ENCODE measurements around the gene BICRA. TPM values are rescaled to one million over a fixed set of nuclear protein-coding genes. Genes with fewer than 3 reads are reported as not detected.
"Not testable (repeated sequence)": the region's sequence is repeated elsewhere in the genome, so short reads cannot be mapped to it uniquely, and the experiment has no call there.

The BICRA gene
- total RNA-seq, 4 donors from 2014 or later = 10.7 to 33.6 (median 22.9) TPM

DNA sequence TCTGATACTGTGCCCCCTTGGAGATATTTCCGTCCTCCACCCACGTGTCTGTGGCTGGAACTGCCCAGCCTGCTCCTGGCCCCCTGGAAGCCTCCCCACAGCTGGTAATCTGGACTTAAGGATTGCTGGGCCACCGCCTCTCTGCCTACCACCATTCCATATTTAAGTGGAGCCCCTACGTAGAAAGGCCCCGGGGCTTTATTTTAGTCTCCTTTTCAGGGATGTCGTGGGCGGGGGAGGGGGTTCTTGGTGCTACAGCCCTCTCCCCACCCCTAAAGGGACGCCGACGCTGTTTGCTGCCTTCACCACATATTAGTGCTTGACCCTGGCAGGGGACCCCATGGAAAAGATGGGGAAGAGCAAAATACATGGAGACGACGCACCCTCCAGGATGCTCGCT, 133.7 kb downstream of the BICRA start:
- H3K4me1 ChIP-seq = peaks cover 44% of the 10 kb centered on the region
- DNase-seq (ENCODE audit: low spot score in 2 of 2) = no peak

DNA sequence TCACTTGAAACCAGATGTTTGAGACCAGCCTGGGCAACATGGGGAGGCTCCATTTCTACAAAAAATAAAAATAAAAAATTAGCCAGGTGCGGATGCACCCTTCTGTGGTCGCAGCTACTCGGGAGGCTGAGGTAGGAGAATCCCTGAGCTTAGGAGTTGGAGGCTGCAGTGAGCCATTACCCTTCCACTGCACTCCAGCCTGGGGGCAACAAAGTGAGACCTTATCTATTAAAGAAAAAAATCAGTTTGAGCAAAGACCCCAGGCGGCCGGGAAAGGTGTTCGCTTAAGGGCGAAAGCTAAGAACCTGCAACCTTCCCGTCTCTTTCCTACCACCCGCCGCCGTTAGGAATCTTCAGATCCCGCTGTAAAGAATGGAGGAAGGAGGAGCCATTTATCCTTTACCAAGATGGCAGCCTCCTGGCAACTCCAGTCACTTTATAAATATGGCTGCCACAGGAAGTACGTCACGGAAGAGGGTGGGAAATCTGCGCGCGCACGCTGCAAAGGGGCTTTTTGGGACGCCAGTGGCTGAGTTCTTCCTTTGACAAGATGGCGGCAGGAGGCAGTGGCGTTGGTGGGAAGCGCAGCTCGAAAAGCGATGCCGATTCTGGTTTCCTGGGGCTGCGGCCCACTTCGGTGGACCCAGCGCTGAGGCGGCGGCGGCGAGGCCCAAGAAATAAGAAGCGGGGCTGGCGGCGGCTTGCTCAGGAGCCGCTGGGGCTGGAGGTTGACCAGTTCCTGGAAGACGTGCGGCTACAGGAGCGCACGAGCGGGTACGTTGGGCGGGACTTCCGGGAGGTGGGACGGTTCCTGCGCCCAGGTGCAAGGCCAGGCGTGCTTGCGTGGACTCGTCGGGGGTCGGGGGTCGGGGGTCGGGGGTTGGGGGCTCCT, 136.3 kb downstream of the BICRA start, which contains the start of gene NOP53:
NOP53 (plus strand) TSS at position 537 of the 892 bp plus-strand sequence; CDS start at position 551, 14 bp downstream.
- WGBS = 10% methylated on average over 14 of the region's 53 CpGs

More for the DNA sequence above, 133.7 kb downstream of the BICRA start:
- Histone ChIP-seq H3K9me3 (no peaks in the 10 kb centered on the region), H3K36me3 (peaks cover 50% of the 10 kb centered on the region), H3K27me3 (no peaks in the 10 kb centered on the region), H3K4me3 (peak overlapping the region; percentile 32), H3K27ac (peak overlapping the region; percentile 94)
- 33% methylated on average over 12 of the region's 13 CpGs for WGBS
- TF ChIP-seq EP300 (IDR thresholded peaks at IDR 0.05) (no peak), POLR2A (IDR thresholded peaks at IDR 0.05) (no peak), POLR2AphosphoS5 (IDR thresholded peaks at IDR 0.05) (no peak)
- TF ChIP-seq, protein P1, sequence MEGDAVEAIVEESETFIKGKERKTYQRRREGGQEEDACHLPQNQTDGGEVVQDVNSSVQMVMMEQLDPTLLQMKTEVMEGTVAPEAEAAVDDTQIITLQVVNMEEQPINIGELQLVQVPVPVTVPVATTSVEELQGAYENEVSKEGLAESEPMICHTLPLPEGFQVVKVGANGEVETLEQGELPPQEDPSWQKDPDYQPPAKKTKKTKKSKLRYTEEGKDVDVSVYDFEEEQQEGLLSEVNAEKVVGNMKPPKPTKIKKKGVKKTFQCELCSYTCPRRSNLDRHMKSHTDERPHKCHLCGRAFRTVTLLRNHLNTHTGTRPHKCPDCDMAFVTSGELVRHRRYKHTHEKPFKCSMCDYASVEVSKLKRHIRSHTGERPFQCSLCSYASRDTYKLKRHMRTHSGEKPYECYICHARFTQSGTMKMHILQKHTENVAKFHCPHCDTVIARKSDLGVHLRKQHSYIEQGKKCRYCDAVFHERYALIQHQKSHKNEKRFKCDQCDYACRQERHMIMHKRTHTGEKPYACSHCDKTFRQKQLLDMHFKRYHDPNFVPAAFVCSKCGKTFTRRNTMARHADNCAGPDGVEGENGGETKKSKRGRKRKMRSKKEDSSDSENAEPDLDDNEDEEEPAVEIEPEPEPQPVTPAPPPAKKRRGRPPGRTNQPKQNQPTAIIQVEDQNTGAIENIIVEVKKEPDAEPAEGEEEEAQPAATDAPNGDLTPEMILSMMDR (IDR thresholded peaks at IDR 0.05) = no peak

DNA sequence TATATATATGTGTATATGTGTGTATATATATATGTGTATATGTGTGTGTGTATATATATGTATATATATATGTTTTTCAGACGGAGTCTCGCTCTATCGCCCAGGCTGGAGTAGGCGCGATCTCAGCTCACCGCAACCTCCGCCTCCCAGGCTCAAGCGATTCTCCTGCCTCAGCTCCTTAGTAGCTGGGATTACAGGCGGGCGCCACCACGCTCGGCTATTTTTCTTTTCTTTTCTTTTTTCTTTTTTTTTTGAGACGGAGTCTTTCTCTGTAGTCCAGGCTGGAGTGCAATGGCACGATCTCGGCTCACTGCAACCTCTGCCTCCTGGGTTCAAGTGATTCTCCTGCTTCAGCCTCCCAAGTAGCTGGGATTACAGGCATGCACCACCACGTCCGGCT, 137.2 kb downstream of the BICRA start:
- not testable (repeated sequence) for H3K9me3 ChIP-seq; H3K27me3 ChIP-seq; DNase-seq (ENCODE audit: low spot score in 2 of 2)
- Histone ChIP-seq H3K27ac (peak overlapping the region; percentile 98), H3K4me3 (peak overlapping the region; percentile 80), H3K36me3 (peaks cover 45% of the 10 kb centered on the region), H3K4me1 (peaks cover 52% of the 10 kb centered on the region)
- WGBS = 67% methylated on average over 17 of the region's 17 CpGs

More for the DNA sequence above, 136.3 kb downstream of the BICRA start, which contains the start of gene NOP53:
- Histone ChIP-seq H3K36me3 (peaks cover 45% of the 10 kb centered on the region), H3K27me3 (no peaks in the 10 kb centered on the region), H3K27ac (peak within 1 kb of the TSS; percentile 98), H3K9me3 (no peaks in the 10 kb centered on the region), H3K4me3 (peak within 1 kb of the TSS; percentile 80), H3K4me1 (peaks cover 52% of the 10 kb centered on the region)
- DNase-seq (ENCODE audit: low spot score in 2 of 2) = peak; percentile 99
- no peak for TF ChIP-seq EP300 (IDR thresholded peaks at IDR 0.05)
- TF ChIP-seq POLR2A (IDR thresholded peaks at IDR 0.05) = peak in 1 of 2 donors; percentile 78
- peak; percentile 83 to 97 (median 86) for TF ChIP-seq POLR2AphosphoS5 (IDR thresholded peaks at IDR 0.05)

DNA sequence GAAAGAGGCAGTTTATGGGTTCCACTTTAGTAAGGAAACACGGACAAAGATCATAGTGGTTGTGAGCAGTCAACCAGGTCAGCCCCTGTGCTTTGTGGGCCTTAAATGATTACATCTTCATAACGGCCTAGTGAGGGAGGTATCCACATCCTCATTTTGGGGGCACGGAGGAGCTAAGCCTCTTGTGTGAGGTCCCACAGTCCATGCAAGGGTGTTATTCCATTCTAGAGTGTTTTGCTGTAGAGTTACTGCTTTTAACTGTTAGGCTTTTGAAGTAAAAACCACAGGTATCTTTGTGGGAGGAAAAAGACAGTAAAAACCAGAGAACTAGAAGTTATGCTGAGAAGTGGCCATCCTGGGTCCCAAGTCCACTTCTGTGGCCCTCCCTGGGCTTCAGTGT, 140.4 kb downstream of the BICRA start:
- H3K27me3 ChIP-seq = no peaks in the 10 kb centered on the region
- peaks cover 68% of the 10 kb centered on the region for H3K36me3 ChIP-seq
- no peak for TF ChIP-seq POLR2AphosphoS5 (IDR thresholded peaks at IDR 0.05)
- TF ChIP-seq, protein P1 (IDR thresholded peaks at IDR 0.05) = no peak
- no peak for TF ChIP-seq EP300 (IDR thresholded peaks at IDR 0.05)
- TF ChIP-seq POLR2A (IDR thresholded peaks at IDR 0.05) = no peak
- DNase-seq (ENCODE audit: low spot score in 2 of 2) = no peak
- no peak overlapping the region for H3K4me3 ChIP-seq
- H3K27ac ChIP-seq = no peak overlapping the region
- H3K9me3 ChIP-seq = no peaks in the 10 kb centered on the region
- WGBS = 72% methylated on average over 3 of the region's 3 CpGs
- peaks cover 35% of the 10 kb centered on the region for H3K4me1 ChIP-seq

DNA sequence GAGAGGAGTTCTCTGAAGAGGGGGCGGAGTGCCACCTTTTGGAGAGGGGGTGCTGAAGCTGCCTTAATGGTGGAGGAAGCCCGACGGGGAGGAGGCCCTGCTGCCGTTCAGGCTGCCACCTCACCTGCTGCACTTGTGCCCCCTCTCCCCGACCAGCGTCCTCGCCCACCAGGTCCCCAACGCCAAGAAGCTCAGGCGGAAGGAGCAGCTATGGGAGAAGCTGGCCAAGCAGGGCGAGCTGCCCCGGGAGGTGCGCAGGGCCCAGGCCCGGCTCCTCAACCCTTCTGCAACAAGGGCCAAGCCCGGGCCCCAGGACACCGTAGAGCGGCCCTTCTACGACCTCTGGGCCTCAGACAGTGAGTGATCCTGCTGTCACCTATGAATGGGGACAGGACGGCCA, 141.8 kb downstream of the BICRA start:
- Histone ChIP-seq H3K4me3 (no peak overlapping the region), H3K9me3 (no peaks in the 10 kb centered on the region), H3K36me3 (peaks cover 83% of the 10 kb centered on the region), H3K4me1 (peaks cover 26% of the 10 kb centered on the region), H3K27ac (no peak overlapping the region), H3K27me3 (no peaks in the 10 kb centered on the region)
- WGBS = 85% methylated on average over 14 of the region's 18 CpGs
- TF ChIP-seq EP300 (IDR thresholded peaks at IDR 0.05) = no peak
- TF ChIP-seq, protein P1 (IDR thresholded peaks at IDR 0.05) = no peak
- no peak for TF ChIP-seq POLR2A (IDR thresholded peaks at IDR 0.05)
- TF ChIP-seq POLR2AphosphoS5 (IDR thresholded peaks at IDR 0.05) = no peak
- peak in 1 of 2 donors; percentile 60 for DNase-seq (ENCODE audit: low spot score in 2 of 2)
